ENCODE measurements around the gene VWC2. TPM values are rescaled to one million over a fixed set of nuclear protein-coding genes. Genes with fewer than 3 reads are reported as not detected.

The VWC2 gene
- total RNA-seq, 4 donors from 2014 or later = under 0.01 to 0.19 (median 0.09) TPM

DNA sequence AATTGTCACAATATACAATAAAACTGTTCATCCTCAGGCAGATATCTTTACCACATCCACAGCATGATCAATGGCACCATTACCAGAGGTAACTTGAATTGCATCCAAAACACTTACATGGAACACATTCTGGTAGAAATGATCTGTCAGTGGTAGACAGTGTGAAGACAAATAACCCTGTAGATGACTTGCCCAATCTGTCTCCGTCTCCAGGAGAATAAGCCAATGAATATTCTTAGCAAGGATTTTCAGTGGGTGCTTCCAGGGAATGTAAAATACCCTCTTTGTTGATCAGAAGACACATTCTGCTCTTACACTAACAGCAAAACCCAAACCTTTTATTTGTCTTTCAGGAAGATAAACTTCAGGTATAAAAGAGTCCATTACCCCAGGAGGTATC is 43.8 kb downstream of the VWC2 start:
- H3K27me3 ChIP-seq = no peaks in the 10 kb centered on the region
- no peak for TF ChIP-seq POLR2A (IDR thresholded peaks at IDR 0.05)
- TF ChIP-seq, protein P1, sequence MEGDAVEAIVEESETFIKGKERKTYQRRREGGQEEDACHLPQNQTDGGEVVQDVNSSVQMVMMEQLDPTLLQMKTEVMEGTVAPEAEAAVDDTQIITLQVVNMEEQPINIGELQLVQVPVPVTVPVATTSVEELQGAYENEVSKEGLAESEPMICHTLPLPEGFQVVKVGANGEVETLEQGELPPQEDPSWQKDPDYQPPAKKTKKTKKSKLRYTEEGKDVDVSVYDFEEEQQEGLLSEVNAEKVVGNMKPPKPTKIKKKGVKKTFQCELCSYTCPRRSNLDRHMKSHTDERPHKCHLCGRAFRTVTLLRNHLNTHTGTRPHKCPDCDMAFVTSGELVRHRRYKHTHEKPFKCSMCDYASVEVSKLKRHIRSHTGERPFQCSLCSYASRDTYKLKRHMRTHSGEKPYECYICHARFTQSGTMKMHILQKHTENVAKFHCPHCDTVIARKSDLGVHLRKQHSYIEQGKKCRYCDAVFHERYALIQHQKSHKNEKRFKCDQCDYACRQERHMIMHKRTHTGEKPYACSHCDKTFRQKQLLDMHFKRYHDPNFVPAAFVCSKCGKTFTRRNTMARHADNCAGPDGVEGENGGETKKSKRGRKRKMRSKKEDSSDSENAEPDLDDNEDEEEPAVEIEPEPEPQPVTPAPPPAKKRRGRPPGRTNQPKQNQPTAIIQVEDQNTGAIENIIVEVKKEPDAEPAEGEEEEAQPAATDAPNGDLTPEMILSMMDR (IDR thresholded peaks at IDR 0.05) = no peak
- intact Hi-C loops (cut with DNase I) = no loop called here
- H3K9me3 ChIP-seq = no peaks in the 10 kb centered on the region
- no peaks in the 10 kb centered on the region for H3K36me3 ChIP-seq
- no peak overlapping the region for H3K4me3 ChIP-seq
- DNase-seq = no peak
- H3K4me1 ChIP-seq = peaks cover 0 to 2% (median 0%) of the 10 kb centered on the region in 3 donors
- no peak overlapping the region for H3K27ac ChIP-seq
- WGBS, 2 donors = 33 to 70% methylated on average over 1 of the region's 1 CpG

DNA sequence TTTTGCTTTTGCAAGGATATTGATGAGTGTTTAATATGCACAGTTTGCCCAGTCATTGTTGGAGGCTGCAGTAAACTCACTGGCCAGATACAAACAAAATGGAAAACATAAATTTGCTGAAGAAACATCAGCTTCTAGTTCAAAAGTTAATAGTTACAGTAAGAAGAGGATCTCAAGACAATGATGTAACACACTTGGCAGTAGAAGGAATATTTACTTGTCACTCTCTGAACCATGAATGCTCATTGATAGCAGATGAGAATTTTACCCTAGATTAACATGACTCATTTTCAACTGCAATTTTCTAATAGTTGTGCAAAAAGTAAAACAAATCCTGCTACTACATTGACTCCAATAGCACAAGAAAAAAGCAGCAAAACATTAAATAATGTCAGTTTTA is 47.7 kb downstream of the VWC2 start:
- DNase-seq = no peak
- Histone ChIP-seq H3K36me3 (no peaks in the 10 kb centered on the region), H3K9me3 (no peaks in the 10 kb centered on the region), H3K4me3 (no peak overlapping the region), H3K27ac (no peak overlapping the region), H3K4me1 (peaks cover 0 to 10% (median 0%) of the 10 kb centered on the region in 3 donors), H3K27me3 (no peaks in the 10 kb centered on the region)
- intact Hi-C loops (cut with DNase I) = no loop called here
- TF ChIP-seq, protein P1 (IDR thresholded peaks at IDR 0.05) = no peak
- no peak for TF ChIP-seq POLR2A (IDR thresholded peaks at IDR 0.05)

DNA sequence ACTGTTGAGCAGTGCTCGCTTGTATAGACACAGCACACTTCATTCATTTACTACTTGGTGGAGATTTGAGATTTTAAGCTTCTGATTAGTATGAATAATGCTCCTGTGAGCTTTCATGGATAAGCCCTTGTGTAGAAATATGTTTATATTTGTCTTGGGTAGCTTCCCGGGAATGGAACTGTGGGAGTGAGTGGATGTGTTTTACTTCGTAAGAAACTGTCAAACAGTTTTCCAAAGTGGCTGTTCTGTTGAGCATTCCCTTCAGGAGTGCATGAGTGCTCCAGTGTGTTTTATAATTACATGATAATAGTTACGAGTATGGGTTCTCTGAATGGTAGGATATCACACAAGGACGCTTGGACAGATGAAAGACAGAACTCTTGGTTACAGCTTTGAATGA is 49.4 kb downstream of the VWC2 start:
- H3K27ac ChIP-seq = no peak overlapping the region
- no peaks in the 10 kb centered on the region for H3K27me3 ChIP-seq
- no peak overlapping the region for H3K4me3 ChIP-seq
- no peak for DNase-seq
- intact Hi-C loops (cut with DNase I) = no loop called here
- 26 to 47% methylated on average over 5 of the region's 5 CpGs for WGBS, 2 donors
- no peak for TF ChIP-seq POLR2A (IDR thresholded peaks at IDR 0.05)
- TF ChIP-seq, protein P1 (IDR thresholded peaks at IDR 0.05) = no peak
- H3K4me1 ChIP-seq = peaks cover 0 to 10% (median 0%) of the 10 kb centered on the region in 3 donors
- H3K36me3 ChIP-seq = no peaks in the 10 kb centered on the region
- no peaks in the 10 kb centered on the region for H3K9me3 ChIP-seq

DNA sequence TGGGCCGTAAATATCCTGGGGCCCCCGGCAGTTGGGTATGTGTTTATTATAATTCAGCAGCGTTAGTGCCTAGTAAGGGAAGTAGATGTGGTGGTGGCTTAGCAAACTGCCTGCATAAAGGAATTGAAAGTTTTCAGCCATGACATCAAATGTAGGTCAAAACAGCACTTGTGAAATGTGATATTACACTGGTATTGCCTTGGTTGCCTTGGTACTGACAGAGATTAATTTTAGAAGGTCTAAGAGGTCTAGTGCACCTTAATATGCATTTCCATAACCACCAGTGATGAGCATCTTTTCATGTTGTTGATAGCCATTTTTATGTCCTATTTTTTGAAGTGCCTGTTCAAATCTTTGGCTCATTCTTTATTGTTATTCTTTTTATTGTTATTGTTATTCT is 50.1 kb downstream of the VWC2 start:
- Histone ChIP-seq H3K27ac (no peak overlapping the region), H3K4me3 (no peak overlapping the region), H3K36me3 (no peaks in the 10 kb centered on the region), H3K27me3 (no peaks in the 10 kb centered on the region), H3K9me3 (no peaks in the 10 kb centered on the region), H3K4me1 (peaks cover 0 to 10% (median 0%) of the 10 kb centered on the region in 3 donors)
- intact Hi-C loops (cut with DNase I) = no loop called here
- TF ChIP-seq, protein P1 (IDR thresholded peaks at IDR 0.05) = no peak
- no peak for DNase-seq
- WGBS, 2 donors = 87 to 88% methylated on average over 3 of the region's 3 CpGs

DNA sequence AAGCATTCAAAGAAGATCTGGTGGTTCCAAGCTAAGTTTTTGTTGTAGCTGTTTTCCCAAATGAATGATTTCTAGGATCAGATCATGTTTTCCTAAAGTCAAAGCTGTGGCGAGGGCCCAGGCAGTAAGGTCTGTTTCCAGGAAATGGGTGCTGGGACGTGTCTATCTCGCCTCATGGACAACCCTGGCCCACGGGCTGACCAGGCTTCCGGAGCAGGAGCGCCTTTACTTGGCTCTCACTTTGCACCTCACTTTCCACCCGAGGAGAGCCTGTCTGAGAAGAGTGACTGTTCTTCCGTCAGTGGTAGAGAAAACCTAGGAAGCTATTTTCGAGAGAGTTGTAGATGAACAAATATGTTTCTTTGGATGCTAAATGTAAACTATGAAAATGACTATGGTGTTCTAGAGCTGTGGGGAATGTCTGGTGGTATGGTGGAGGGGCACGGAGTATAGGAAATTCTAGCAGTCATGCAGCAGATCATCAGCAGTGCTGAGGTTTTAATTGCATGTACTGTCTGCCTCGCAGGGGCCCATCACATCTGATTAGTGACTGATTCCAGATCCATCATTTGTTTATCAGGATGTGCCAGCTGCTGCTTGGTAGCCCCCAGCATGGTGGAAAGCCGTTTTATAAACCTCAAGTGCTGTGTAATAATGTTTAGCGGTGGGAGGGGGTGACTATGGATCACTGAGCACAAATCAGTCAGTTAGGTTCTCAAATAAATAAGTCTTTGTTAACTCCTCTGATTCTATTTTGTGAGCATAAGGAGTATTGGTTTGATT is 66.6 kb downstream of the VWC2 start:
- Histone ChIP-seq H3K9me3 (no peaks in the 10 kb centered on the region), H3K36me3 (no peaks in the 10 kb centered on the region), H3K4me3 (no peak overlapping the region), H3K27ac (no peak overlapping the region), H3K4me1 (no peaks in the 10 kb centered on the region), H3K27me3 (no peaks in the 10 kb centered on the region)
- no peak for DNase-seq
- TF ChIP-seq POLR2A (IDR thresholded peaks at IDR 0.05) = no peak
- TF ChIP-seq, protein P1 (IDR thresholded peaks at IDR 0.05) = no peak
- WGBS, 2 donors = 71 to 78% methylated on average over 6 to 12 of the region's 13 CpGs
- intact Hi-C loops (cut with DNase I) = no loop called here

Measured in esophagus squamous epithelium (tissue), 5 donors.